Measurements from ENCODE around the gene EPHA1.

EPHA1 gene

DNA sequence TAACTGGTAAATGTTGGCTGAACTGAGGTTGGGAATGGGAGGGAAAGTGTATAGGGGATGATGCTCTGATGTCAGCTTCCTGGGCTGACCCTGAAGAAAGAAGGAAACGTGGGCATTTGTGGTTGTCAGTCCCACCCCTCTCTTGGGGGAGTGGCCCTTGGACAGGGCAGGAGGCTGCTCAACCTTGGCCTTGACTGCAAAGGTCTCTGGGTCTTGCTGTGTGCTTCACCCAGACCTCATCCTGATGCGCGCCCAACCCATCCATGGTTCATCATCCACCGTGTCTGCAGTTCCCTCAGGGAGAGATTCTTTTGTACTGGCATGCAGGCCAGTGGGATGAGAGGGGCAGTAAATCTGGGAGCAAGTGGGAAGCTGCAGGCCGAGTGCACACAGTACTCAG, 32.3 kb downstream of the EPHA1 start:
- TF ChIP-seq, protein P1, sequence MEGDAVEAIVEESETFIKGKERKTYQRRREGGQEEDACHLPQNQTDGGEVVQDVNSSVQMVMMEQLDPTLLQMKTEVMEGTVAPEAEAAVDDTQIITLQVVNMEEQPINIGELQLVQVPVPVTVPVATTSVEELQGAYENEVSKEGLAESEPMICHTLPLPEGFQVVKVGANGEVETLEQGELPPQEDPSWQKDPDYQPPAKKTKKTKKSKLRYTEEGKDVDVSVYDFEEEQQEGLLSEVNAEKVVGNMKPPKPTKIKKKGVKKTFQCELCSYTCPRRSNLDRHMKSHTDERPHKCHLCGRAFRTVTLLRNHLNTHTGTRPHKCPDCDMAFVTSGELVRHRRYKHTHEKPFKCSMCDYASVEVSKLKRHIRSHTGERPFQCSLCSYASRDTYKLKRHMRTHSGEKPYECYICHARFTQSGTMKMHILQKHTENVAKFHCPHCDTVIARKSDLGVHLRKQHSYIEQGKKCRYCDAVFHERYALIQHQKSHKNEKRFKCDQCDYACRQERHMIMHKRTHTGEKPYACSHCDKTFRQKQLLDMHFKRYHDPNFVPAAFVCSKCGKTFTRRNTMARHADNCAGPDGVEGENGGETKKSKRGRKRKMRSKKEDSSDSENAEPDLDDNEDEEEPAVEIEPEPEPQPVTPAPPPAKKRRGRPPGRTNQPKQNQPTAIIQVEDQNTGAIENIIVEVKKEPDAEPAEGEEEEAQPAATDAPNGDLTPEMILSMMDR (IDR thresholded peaks at IDR 0.05; ENCODE audit: low read length, missing control alignments), result no peak
- DNase-seq (ENCODE audit: low read depth), result no peak
- no peak overlapping the region for H3K4me3 ChIP-seq (replicated peaks; ENCODE audit: low read depth, low read length)

DNA sequence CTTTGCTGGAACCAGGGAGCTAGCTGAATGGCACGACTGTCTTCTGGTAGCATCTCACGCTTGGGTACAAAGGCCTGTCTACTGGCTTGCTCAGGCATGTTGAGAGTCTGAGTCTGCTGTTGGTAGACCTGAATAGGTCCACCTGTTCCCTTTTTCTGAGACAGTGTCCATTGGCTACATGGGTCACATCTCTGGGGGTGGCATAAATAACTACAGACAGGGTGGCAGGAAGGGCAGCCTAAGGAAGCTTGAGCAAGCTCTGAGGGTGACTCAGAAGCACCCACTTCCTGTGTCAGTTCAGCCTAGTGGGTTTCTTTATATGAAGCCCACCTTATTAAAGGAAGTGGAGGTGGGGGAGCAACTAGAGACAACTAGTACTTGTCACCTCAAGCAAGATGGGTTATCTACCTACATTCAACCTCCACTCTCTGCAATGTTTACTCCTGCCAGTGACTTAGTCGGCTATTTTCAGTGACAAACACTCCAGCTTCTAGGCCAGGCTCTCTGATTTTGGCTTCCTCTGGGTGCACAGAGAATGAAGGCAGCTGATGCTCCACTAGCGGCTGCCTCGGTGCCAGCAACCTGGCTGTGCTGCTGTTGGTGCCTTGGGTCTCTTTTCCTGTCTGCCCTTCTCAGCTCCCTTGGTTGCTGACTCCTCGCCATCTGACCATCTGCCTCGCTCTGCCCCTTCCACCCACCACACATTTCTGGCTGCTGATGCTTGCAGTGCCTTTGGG, 33.2 kb downstream of the EPHA1 start:
- H3K4me3 ChIP-seq (replicated peaks; ENCODE audit: low read depth, low read length), result no peak overlapping the region
- TF ChIP-seq, protein P1 (IDR thresholded peaks at IDR 0.05; ENCODE audit: low read length, missing control alignments), result no peak
- no peak for DNase-seq (ENCODE audit: low read depth)

DNA sequence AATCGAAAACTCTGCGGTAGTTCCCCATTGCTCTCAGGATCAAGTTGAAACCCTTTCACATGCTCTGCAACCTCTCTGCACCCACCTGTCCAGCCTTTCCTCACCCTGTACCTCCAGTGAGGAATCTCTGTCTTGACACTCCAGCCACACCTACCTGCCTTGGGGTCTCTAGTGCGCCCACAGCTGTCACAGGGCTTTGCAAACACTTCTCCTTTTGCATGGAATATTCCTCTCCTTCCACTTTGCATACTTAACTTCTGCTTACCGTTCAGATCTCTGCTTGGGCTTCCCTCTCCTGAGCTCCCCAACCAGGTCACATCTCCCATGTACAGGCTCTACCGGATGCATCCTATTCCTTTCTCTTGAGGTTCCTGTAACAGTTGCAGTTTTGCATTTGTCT, 34.1 kb downstream of the EPHA1 start:
- H3K4me3 ChIP-seq (replicated peaks; ENCODE audit: low read depth, low read length), result no peak overlapping the region
- TF ChIP-seq, protein P1 (IDR thresholded peaks at IDR 0.05; ENCODE audit: low read length, missing control alignments), result no peak
- DNase-seq (ENCODE audit: low read depth), result no peak

DNA sequence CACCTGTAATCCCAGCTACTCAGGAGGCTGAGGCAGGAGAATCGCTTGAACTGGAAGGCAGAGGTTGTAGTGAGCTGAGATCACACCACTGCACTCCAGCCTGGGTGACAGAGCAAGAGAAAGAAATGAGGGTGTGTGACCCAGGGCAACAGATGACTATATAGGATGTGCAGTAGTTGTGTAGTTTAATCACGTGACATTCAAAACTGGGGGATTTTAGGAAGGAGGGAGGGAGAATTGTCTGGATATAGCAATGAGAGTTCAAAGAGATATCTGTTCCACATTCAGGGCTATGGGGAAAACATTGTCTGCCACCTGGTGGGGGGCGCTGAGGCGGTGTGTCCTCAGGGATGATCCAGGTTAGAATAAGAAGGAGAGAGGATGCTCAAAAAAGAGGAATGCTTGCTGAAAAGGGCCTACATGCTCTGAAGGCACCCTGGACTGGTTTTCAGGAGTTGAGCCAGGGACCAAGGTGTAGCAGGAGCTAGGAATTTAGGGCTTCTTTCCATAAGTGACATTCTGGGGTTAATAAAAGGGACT, 35.3 kb downstream of the EPHA1 start:
- TF ChIP-seq, protein P1 (IDR thresholded peaks at IDR 0.05; ENCODE audit: low read length, missing control alignments), result no peak
- no peak overlapping the region for H3K4me3 ChIP-seq (replicated peaks; ENCODE audit: low read depth, low read length)
- no peak for DNase-seq (ENCODE audit: low read depth)

DNA sequence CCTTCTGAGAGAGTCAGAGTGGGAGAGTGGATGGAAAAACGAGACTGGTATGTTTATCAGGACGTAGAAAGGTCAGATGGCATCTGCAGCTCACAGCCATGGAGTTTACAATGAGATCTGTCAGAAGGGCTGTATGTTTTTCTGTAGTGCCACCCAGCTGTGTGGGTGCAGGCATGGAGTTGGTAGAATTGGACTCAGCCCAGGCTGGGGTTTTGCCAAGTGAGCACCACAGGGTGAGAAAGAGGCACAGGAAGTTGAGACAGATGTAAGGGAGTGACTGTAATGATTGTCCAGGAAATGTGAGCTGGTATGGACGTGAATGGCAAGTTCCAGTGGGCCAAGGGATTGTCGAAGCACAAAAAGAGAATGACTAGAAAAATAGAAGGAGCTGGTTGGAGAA, 36.6 kb downstream of the EPHA1 start:
- TF ChIP-seq, protein P1 (IDR thresholded peaks at IDR 0.05; ENCODE audit: low read length, missing control alignments), result no peak
- peak; percentile 55 for DNase-seq (ENCODE audit: low read depth)
- H3K4me3 ChIP-seq (replicated peaks; ENCODE audit: low read depth, low read length), result no peak overlapping the region

DNA sequence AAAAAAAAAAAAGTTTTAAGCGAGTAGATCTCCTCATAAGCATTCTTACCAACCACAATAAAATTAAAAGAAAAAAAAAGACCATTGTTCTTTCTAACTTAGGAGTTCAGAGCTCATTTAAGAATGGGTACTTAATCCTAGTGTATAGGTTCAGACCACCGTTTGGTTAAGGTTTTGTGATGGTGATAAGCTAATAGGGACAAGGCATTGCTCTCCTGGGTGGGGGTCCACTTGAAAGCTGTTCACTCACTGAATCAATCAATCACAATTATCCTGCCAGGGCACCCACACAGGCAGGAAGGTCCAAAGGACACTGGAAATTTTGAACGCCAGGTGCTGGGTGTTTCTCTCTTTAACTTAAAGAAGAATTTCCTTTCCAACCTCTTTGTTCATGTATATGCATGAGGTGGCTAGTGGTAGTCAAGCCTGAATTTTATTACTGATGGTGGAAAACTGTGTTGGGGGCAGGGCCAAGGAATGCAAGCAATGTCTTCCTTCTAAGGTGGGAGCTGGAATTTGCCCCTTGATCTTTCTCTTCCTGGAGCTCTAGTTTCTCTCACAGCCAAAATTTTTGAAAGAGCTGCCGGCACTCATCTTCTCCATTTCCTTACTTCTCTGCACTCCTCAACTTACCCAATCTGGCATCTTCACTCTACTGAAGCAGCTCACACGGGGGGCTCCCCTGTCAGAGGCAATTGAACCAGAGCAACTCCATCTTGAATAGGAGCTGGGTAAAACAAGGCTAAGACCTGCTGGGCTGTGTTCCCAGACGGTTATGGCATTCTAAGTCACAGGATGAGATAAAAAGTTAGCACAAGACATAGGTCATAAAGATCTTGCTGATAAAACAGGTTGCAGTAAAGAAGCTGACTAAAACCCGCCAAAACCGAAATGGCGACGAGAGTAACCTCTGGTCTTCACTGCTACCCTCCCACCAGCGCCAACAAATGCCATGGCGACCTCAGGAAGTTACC, 38.7 kb downstream of the EPHA1 start:
- no peak for DNase-seq (ENCODE audit: low read depth)
- no peak overlapping the region for H3K4me3 ChIP-seq (replicated peaks; ENCODE audit: low read depth, low read length)
- TF ChIP-seq, protein P1 (IDR thresholded peaks at IDR 0.05; ENCODE audit: low read length, missing control alignments), result no peak

Measured in fibroblast of pulmonary artery (primary cell).